NCI-H146 treated with DMSO at 0.1 percent for 48 hours (cell line): ENCODE results near the gene THSD4.
"Not testable (repeated sequence)": the region's sequence is repeated elsewhere in the genome, so short reads cannot be mapped to it uniquely, and the experiment has no call there.

ENCODE experiments used
- DNase-seq: peaks from one replicate; lab custom pipeline; 2025; ENCODE audit not compliant: unreplicated experiment; lab: John Stamatoyannopoulos, UW

Gene THSD4

GRCh38 chr15:71118881-71119632, 3.8 kb downstream of the THSD4 start:
- DNase-seq: no peak

DNA sequence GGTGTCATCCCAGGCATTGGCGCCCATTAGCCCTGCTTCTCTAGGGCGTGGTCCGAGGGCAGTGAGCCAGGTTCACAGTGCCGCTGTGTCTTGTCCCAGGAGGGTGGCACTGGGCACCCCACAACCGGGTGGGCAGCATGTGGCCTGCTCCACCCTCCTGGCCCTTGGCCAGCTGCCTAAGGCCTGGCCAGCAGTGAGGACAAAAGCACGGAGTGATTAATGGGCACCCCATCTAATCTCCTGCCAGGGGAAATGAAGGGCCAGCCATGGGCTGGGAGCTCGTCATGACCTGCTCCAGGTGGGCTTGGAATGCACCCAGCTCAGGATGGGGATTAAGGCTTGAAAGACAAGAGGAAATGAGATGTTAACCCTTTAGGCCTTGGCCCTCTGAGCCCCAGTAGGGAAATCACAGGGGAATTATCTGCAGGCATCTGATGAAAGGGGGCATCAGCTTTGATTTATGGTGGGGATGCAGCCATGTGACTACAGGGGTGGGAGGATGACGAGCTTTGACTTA, 5.2 kb downstream of the THSD4 start:
- DNase-seq: no peak

DNA sequence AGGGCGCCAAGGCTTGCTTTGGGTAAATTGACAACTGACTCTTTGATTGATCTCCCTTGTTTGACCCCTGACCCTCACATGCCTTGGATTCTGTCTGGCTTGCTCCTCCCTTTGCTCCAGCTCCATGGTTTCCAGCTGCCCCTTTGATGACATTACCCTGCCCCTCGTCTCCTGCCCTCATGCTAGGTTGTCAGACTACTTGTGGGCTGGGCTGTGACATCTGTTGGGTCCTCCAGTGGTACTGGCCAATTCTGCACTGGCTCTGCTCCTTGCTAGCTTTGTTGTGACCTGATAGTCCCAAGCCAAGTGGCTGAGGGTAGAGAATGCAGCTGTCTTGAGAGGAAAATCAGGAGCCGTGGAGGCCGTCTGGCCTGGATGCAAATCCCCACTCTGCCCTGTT, 6.2 kb downstream of the THSD4 start:
- DNase-seq: no peak

- DNase-seq: no peak
These were observed 9.9 kb downstream of the THSD4 start for GRCh38 chr15:71124937-71125790.

GRCh38 chr15:71125831-71126450, 10.7 kb downstream of the THSD4 start:
- DNase-seq: no peak

DNA sequence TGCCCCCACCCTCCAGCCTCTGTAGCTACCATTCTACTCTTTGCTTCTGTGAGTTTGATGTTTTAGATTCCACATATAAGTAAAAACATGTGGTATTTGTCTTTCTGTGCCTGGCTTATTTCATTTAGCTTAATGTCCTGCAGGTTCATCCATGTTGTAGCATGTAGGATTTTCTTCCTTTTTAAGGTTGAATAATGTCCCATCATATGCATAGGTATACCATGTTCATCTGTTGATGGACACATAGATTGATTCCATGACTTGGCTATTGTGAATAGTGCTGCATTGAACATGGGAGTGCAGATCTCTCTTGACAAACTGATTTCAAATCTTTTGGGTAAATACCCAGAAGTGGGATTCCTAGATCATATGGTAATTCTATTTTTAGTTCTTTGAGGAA, 11.8 kb downstream of the THSD4 start:
- DNase-seq: no peak

DNA sequence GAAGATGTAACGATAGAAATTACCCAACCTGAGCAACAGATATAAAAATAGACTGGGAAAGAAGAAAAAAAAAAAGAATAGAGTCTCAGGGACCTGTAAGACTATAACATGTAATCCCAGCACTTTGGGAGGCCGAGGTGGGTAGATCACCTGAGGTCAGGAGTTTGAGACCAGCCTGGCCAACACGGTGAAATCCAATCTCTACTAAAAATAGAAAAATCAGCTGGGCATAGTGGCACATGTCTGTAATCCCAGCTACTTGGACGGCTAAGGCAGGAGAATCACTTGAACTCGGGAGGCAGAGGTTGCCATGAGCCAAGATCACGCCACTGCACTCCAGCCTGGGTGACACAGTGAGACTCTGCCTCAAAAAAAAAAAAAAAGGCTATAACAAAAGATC, 12.9 kb downstream of the THSD4 start:
- DNase-seq: not testable (repeated sequence)

- DNase-seq: no peak
These were observed 13.8 kb downstream of the THSD4 start for GRCh38 chr15:71128939-71129562.

GRCh38 chr15:71129669-71130068, 14.4 kb downstream of the THSD4 start:
- DNase-seq: no peak

- no peak for DNase-seq
These were observed 16.5 kb downstream of the THSD4 start for GRCh38 chr15:71131601-71132362.

- peak; percentile 19 for DNase-seq
These were observed 18.6 kb downstream of the THSD4 start for GRCh38 chr15:71133747-71134472.

- DNase-seq: no peak
These were observed 21.0 kb downstream of the THSD4 start for GRCh38 chr15:71136159-71136783.

GRCh38 chr15:71136793-71137518, 21.7 kb downstream of the THSD4 start:
- DNase-seq: no peak

- DNase-seq: no peak
These were observed 23.2 kb downstream of the THSD4 start for GRCh38 chr15:71138473-71138872.

- DNase-seq: no peak
These were observed 24.0 kb downstream of the THSD4 start for GRCh38 chr15:71139241-71139640.

- DNase-seq: no peak
These were observed 26.3 kb downstream of the THSD4 start for GRCh38 chr15:71141572-71141971.

DNA sequence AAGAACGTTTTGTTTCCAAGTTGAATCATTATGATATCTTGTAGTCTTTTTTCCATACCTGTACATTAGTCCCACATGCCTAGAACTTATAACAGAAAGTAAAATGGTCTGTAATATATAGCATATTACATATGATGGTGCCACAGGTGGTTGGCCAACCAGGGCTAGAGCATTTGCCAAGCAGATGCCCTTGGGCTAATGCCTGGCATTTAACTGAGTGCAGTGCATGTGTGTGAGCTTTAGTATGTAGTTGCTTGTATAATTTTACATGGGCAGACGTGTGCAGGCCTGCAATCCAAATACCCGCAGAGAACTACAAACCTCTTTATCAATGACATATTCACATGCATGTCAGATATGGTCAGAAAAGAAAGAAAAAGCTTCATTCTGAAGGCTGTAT, 27.5 kb downstream of the THSD4 start:
- DNase-seq: no peak
